GM03348 (cell line): ENCODE measurements around the gene STK16.
"Not testable (repeated sequence)": the region's sequence is repeated elsewhere in the genome, so short reads cannot be mapped to it uniquely, and the experiment has no call there.

Experiments used
- DNase-seq: peaks from one replicate; pipeline ENCODE4 v3.0.0; 2012; ENCODE audit warnings: low spot score

STK16 gene

GRCh38 chr2:219245148-219245898 is at the start of gene STK16, which contains the start of gene GLB1L:
STK16 (plus strand) TSS chr2:219245479; CDS start chr2:219246000, 521 bp downstream.
GLB1L (minus strand) TSS chr2:219245444; CDS start chr2:219243573, 1,871 bp downstream.
- peak; percentile 96 for DNase-seq

- no peak for DNase-seq
Observed at GRCh38 chr2:219197388-219197787, 47.9 kb upstream of the STK16 start.

GRCh38 chr2:219198974-219199373 is 46.3 kb upstream of the STK16 start:
- no peak for DNase-seq

DNA sequence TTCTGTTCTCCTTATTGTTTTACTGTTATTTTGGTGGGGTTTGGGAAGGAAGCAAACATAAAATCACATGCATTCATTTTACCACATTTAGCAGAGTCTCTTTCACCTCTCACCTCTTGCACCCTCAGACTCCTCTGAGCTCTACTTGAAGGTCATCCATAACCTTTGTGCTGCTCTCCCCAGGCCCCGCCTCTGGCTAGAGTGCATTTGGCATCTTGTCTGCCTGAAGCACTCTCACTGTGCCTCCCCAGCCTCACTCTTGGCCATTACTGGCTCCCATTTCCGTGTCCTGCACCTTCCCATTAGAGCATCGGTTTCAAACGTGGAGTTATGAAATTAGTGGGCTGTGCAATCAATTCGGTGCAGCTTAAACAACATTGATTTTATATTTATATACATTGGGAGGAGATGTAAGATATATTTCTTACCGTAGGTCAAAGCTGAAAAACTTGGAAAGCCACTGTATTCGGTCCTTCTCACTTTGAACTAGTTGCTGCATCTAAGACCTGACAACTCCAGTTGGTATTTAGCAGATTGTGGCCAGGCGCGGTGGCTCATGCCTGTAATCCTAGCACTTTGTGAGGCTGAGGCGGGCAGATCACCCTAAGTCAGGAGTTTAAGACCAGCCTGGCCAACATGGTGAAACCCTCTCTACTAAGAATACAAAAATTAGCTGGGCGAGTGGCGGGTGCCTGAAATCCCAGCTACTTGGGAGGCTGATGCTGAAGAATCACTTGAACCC is 45.6 kb upstream of the STK16 start:
- no peak for DNase-seq

DNA sequence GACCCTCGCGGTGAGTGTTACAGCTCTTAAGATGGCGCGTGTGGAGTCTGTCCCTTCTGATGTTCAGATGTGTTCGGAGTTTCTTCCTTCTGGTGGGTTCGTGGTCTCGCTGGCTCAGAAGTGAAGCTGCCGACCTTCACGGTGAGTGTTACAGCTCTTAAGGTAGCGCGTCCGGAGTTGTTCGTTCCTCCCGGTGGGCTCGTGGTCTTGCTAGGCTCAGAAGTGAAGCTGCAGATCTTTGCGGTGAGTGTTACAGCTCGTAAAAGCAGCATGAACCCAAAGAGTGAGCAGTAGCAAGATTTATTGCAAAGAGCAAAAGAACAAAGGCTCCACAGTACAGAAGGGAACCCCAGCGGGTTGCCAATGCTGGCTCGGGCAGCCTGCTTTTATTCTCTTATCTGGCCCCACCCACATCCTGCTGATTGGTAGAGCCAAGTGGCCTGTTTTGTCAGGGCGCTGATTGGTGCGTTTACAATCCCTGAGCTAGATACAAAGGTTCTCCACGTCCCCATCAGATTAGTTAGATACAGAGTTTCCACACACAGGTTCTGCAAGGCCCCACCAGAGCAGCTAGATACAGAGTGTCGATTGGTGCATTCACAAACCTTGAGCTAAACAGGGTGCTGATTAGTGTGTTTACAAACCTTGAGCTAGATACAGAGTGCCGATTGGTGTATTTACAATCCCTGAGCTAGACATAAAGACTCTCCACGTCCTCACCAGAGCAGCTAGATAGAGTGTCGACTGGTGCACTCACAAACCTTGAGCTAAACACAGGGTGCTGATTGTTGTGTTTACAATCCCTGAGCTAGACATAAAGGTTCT is 44.6 kb upstream of the STK16 start:
- not testable (repeated sequence) for DNase-seq

GRCh38 chr2:219201331-219201730 is 43.9 kb upstream of the STK16 start:
- not testable (repeated sequence) for DNase-seq

- DNase-seq: no peak
Observed at GRCh38 chr2:219204425-219205164, 40.7 kb upstream of the STK16 start.

- no peak for DNase-seq
Observed at GRCh38 chr2:219205165-219205538, 40.1 kb upstream of the STK16 start.

GRCh38 chr2:219205981-219206327 is 39.3 kb upstream of the STK16 start:
- no peak for DNase-seq

DNA sequence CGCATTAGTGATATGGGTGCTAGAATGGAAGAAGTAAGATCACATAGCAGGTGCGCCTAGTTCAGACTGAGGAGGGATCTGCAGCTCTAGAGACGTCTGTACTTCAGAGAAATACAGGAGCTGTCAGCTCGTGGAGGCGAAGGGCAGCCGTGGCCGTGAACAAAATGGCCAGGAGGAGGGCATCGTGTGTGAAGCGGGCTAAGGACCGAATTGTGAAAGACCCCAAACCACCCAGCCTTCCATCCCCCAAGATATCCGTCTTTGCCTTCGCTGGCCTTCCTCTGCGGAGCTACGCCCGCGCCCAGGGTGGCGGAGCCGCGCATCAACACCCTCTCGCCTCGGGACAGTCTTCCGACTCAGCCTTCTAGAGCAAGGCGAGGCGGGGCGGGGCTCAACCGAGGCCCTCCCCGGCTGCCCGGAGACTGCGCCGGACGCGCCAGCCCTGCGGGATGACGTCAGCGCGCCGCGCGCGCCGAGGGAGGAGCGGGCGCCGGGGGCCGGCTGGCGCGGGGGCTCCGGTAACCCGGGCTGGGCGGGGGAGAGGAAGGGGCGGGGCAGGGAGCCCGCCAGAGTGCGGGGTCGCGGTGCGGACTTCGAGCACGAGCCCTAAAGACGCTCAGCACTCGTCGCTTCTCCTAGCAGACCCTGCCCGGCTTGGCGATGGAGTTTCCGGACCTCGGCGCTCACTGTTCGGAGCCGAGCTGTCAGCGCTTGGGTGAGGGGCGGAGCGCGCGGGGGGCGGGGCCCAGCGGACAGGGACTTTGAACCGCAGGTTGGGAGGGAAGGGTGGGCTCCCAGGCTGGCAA is 38.7 kb upstream of the STK16 start, which contains the start of gene ZFAND2B:
ZFAND2B (plus strand) TSS at position 455 of the 806 bp plus-strand sequence; CDS start at position 661, 206 bp downstream.
- peak; percentile 99 for DNase-seq

GRCh38 chr2:219207134-219207883 is 38.0 kb upstream of the STK16 start:
- no peak for DNase-seq

DNA sequence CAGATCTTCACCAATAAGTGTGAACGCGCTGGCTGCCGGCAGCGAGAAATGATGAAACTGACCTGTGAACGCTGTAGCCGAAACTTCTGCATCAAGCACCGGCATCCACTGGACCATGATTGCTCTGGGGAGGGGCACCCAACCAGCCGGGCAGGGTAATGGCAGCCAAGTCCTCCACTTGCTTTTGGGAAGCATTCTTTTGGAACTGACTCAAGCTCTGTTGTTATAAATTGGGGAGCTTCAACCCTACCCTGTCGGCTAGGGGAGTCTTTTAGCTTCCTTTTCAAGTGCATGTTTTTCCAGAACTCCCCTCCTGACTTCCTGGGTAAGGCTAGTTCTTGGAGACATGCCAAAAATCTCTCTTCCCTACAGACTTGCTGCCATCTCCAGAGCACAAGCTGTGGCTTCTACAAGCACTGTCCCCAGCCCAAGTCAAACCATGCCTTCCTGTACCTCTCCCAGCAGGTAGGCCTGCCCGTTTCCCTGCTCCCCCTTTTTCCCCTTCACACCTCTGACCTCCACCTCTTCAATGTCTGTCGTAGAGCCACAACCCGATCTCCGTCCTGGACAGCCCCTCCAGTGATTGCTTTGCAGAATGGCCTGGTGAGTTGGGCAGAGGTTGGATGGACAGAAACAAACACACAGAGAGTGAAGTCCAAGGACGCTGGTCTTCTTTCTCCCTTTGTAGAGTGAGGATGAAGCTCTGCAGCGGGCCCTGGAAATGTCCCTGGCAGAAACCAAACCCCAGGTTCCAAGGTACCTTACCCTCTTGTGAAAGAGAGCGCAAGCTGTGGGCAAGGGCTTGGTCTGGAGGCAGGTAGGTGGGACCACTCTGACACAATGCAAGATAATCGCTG is 37.2 kb upstream of the STK16 start:
- DNase-seq: peak; percentile 27

GRCh38 chr2:219209236-219210195 is 35.8 kb upstream of the STK16 start:
- no peak for DNase-seq

- no peak for DNase-seq
Observed at GRCh38 chr2:219210196-219210885, 34.9 kb upstream of the STK16 start.

- DNase-seq: no peak
Observed at GRCh38 chr2:219210886-219211362, 34.4 kb upstream of the STK16 start.

DNA sequence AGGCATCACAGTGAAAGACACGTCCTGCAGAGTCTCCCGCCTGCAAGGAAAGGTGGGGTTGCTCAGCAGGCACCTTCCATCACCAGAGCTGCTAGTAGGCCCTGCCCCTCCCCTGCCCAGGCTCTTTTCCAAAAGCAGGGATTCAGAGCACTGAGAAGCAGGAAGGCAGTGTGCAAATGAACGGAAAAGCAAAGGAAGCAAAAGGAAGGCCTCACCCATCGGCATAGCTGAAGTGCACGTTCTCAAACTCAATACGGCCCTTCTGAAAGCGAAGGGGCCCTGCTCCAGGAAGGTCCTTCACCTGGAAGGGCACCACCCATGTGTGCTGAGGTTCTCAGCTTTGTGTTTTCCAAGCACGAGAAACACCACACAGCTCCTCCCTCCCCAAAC is 32.3 kb upstream of the STK16 start:
- DNase-seq: no peak

DNA sequence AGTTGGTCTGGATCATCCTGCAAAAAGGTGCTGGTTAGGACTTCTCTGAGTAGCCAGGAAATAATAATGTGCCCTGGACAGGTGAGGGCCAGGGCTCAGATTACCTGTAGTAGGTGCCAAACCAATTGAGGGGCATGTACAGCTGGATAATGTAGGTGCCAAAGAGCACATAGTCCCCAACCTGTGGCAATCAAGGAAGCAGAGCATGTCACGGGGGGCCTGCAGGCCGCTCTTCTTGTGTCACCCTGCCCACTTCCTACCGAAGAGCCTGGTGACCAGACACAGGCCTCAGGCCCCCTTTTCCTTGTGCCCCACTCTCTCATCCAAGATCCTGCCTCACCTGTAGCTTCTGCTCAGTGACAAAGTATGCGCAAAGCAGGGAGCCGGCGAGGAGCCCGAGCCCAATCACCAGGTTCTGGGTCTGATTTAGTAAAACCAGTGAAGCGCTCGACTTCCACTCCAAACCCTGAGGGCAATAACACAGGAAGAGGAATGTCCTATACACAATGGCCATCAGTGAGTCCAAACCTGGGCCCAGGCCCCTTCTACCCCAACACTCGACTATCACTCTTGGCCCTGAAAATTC is 31.7 kb upstream of the STK16 start:
- no peak for DNase-seq
